Stimulated activated naive CD8-positive, alpha-beta T cell treated with anti-CD3 and anti-CD28 coated beads, Interleukin-15, Interleukin-2, amounts not matched to agents 100 ng/mL and 50 ng/mL, for 24 hours (primary cell): ENCODE data around the gene KAZN.
"Not testable (repeated sequence)": the region's sequence is repeated elsewhere in the genome, so short reads cannot be mapped to it uniquely, and the experiment has no call there.

Experiments used
- H3K27ac Mint-ChIP-seq: one replicate; pipeline ENCODE4 v1.8.0; 2021; ENCODE audit warnings: mild to moderate bottlenecking, mixed read lengths
- H3K27me3 Mint-ChIP-seq: one replicate; pipeline ENCODE4 v1.8.0; 2021; ENCODE audit warnings: mixed read lengths
- H3K36me3 Mint-ChIP-seq: one replicate; pipeline ENCODE4 v1.8.0; 2021; ENCODE audit warnings: low read depth, mixed read lengths
- H3K4me1 Mint-ChIP-seq: one replicate; pipeline ENCODE4 v1.8.0; 2021; ENCODE audit warnings: low read depth, mixed read lengths
- H3K4me3 Mint-ChIP-seq: one replicate; pipeline ENCODE4 v1.8.0; 2021; ENCODE audit warnings: mild to moderate bottlenecking, mixed read lengths
- H3K9me3 Mint-ChIP-seq: one replicate; pipeline ENCODE4 v1.8.0; 2021; ENCODE audit warnings: mixed read lengths

KAZN gene

GRCh38 chr1:15130607-15131006 is 532.1 kb downstream of the KAZN start:
- H3K27me3 Mint-ChIP-seq: peaks cover 28% of the 10 kb centered on the region
- H3K4me1 Mint-ChIP-seq: no peaks in the 10 kb centered on the region

GRCh38 chr1:15132965-15133364 is 534.5 kb downstream of the KAZN start:
- no peaks in the 10 kb centered on the region for H3K4me1 Mint-ChIP-seq
- H3K4me3 Mint-ChIP-seq: no peak overlapping the region
- H3K36me3 Mint-ChIP-seq: no peaks in the 10 kb centered on the region
- H3K9me3 Mint-ChIP-seq: no peaks in the 10 kb centered on the region
- no peak overlapping the region for H3K27ac Mint-ChIP-seq
- H3K27me3 Mint-ChIP-seq: peaks cover 47% of the 10 kb centered on the region

More at GRCh38 chr1:15130607-15131006, 532.1 kb downstream of the KAZN start:
- Mint-ChIP-seq H3K27ac (no peak overlapping the region), H3K36me3 (no peaks in the 10 kb centered on the region), H3K9me3 (no peaks in the 10 kb centered on the region), H3K4me3 (no peak overlapping the region)

DNA sequence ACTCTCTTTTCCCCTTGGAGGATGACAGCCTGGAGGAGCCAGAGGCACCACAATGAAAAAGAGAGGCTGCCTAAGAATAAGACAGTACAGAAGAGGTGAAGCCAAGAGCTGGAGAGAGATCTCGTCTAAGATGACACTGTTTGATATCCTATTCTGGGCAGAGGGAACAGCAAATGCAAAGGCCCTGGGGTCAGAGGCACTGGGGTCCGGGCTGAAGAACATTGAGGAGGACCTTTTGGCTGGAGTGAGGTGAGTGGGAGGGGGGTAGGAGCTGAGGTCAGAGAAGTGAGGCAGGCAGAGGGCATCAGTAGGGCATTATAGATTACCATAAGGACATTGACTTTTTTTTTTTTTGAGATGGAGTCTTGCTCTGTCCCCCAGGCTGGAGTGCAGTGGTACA is 535.8 kb downstream of the KAZN start:
- no peak overlapping the region for H3K27ac Mint-ChIP-seq
- H3K4me3 Mint-ChIP-seq: no peak overlapping the region
- no peaks in the 10 kb centered on the region for H3K9me3 Mint-ChIP-seq
- peaks cover 56% of the 10 kb centered on the region for H3K27me3 Mint-ChIP-seq
- H3K4me1 Mint-ChIP-seq: no peaks in the 10 kb centered on the region
- no peaks in the 10 kb centered on the region for H3K36me3 Mint-ChIP-seq

DNA sequence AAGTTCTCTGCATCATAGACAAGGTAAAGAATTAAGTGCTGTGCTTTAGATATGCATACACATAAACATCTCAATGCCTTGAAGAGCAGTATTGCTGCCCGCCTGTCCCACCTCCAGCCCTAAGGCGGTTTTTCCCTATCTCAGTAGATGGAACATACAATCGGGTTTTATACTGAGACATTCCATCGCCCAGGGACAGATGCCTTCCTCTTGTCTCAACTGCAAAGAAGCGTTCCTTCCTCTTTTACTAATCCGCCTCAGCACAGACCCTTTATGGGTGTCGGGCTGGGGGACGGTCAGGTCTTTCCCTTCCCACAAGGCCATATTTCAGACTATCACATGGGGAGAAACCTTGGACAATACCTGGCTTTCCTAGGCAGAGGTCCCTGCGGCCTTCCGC is 537.1 kb downstream of the KAZN start:
- H3K4me1 Mint-ChIP-seq, H3K4me3 Mint-ChIP-seq, H3K36me3 Mint-ChIP-seq, H3K27ac Mint-ChIP-seq, H3K9me3 Mint-ChIP-seq: not testable (repeated sequence)
- peaks cover 58% of the 10 kb centered on the region for H3K27me3 Mint-ChIP-seq

GRCh38 chr1:15137809-15138208 is 539.3 kb downstream of the KAZN start:
- Mint-ChIP-seq H3K27ac (no peak overlapping the region), H3K4me1 (no peaks in the 10 kb centered on the region), H3K36me3 (no peaks in the 10 kb centered on the region), H3K9me3 (no peaks in the 10 kb centered on the region), H3K27me3 (peaks cover 65% of the 10 kb centered on the region), H3K4me3 (no peak overlapping the region)

GRCh38 chr1:15139654-15140350 is 541.3 kb downstream of the KAZN start:
- Mint-ChIP-seq H3K27ac (no peak overlapping the region), H3K4me3 (no peak overlapping the region), H3K4me1 (no peaks in the 10 kb centered on the region), H3K9me3 (no peaks in the 10 kb centered on the region), H3K36me3 (no peaks in the 10 kb centered on the region), H3K27me3 (peaks cover 59% of the 10 kb centered on the region)

GRCh38 chr1:15141935-15142539 is 543.6 kb downstream of the KAZN start:
- no peaks in the 10 kb centered on the region for H3K9me3 Mint-ChIP-seq
- H3K4me1 Mint-ChIP-seq: no peaks in the 10 kb centered on the region
- H3K27ac Mint-ChIP-seq: no peak overlapping the region
- H3K27me3 Mint-ChIP-seq: peaks cover 46% of the 10 kb centered on the region
- no peaks in the 10 kb centered on the region for H3K36me3 Mint-ChIP-seq
- H3K4me3 Mint-ChIP-seq: no peak overlapping the region

GRCh38 chr1:15145327-15145726 is 546.8 kb downstream of the KAZN start:
- Mint-ChIP-seq H3K27ac (no peak overlapping the region), H3K4me3 (no peak overlapping the region), H3K4me1 (no peaks in the 10 kb centered on the region), H3K36me3 (no peaks in the 10 kb centered on the region), H3K9me3 (no peaks in the 10 kb centered on the region), H3K27me3 (peaks cover 44% of the 10 kb centered on the region)

- H3K27me3 Mint-ChIP-seq: peaks cover 46% of the 10 kb centered on the region
- no peak overlapping the region for H3K27ac Mint-ChIP-seq
- no peaks in the 10 kb centered on the region for H3K9me3 Mint-ChIP-seq
- H3K4me3 Mint-ChIP-seq: no peak overlapping the region
- H3K4me1 Mint-ChIP-seq: no peaks in the 10 kb centered on the region
- H3K36me3 Mint-ChIP-seq: no peaks in the 10 kb centered on the region
Measured at GRCh38 chr1:15146142-15146680, 547.7 kb downstream of the KAZN start.

- Mint-ChIP-seq H3K4me3 (no peak overlapping the region), H3K9me3 (no peaks in the 10 kb centered on the region), H3K27me3 (peaks cover 50% of the 10 kb centered on the region), H3K36me3 (no peaks in the 10 kb centered on the region), H3K4me1 (peaks cover under 1% of the 10 kb centered on the region), H3K27ac (no peak overlapping the region)
Measured at GRCh38 chr1:15146971-15147376, 548.5 kb downstream of the KAZN start.

GRCh38 chr1:15148004-15148403 is 549.5 kb downstream of the KAZN start:
- no peaks in the 10 kb centered on the region for H3K36me3 Mint-ChIP-seq
- H3K4me1 Mint-ChIP-seq: peaks cover 7% of the 10 kb centered on the region
- no peak overlapping the region for H3K27ac Mint-ChIP-seq
- peaks cover 53% of the 10 kb centered on the region for H3K27me3 Mint-ChIP-seq
- H3K9me3 Mint-ChIP-seq: no peaks in the 10 kb centered on the region
- H3K4me3 Mint-ChIP-seq: no peak overlapping the region

DNA sequence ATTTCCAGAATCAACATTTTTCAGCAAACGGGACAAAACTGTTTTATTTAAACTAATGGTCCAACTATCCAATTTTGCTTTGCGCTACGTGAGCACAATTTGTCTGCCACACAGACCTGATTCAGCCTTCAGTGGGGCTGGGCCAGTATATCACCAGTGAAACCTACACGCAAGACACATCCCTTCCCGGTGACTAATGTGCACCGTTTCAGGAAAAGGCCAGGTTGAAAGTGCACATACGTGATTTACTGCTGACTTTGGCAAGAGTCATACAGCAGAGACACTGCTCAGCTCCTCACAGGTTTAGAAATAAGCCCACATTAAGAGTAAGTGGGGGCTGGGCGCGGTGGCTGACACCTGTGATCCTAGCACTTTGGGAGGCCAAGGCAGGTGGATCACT is 550.0 kb downstream of the KAZN start:
- H3K9me3 Mint-ChIP-seq: no peaks in the 10 kb centered on the region
- peaks cover 49% of the 10 kb centered on the region for H3K27me3 Mint-ChIP-seq
- H3K36me3 Mint-ChIP-seq: no peaks in the 10 kb centered on the region
- peaks cover 7% of the 10 kb centered on the region for H3K4me1 Mint-ChIP-seq
- H3K4me3 Mint-ChIP-seq: no peak overlapping the region
- H3K27ac Mint-ChIP-seq: no peak overlapping the region

DNA sequence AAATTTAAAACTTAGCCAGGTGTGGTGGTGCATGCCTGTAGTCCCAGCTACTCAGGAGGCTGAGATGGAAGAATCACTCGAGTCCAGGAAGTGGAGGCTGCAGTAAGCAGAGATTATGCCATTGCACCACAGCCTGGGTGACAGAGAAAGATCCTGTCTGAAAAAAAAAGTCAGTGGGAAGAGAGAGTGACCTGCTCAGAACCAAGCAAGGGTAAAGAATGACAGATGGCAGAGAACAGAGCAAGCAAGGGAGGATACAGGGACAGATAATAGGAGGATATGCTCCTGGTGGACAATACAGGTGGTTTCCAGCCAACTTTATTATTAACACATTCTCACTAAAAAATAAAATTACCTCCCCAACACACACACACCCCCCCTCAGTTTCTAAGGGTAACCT is 550.5 kb downstream of the KAZN start:
- H3K4me3 Mint-ChIP-seq: no peak overlapping the region
- H3K36me3 Mint-ChIP-seq: no peaks in the 10 kb centered on the region
- peaks cover 49% of the 10 kb centered on the region for H3K27me3 Mint-ChIP-seq
- H3K4me1 Mint-ChIP-seq: peaks cover 7% of the 10 kb centered on the region
- no peak overlapping the region for H3K27ac Mint-ChIP-seq
- H3K9me3 Mint-ChIP-seq: no peaks in the 10 kb centered on the region

DNA sequence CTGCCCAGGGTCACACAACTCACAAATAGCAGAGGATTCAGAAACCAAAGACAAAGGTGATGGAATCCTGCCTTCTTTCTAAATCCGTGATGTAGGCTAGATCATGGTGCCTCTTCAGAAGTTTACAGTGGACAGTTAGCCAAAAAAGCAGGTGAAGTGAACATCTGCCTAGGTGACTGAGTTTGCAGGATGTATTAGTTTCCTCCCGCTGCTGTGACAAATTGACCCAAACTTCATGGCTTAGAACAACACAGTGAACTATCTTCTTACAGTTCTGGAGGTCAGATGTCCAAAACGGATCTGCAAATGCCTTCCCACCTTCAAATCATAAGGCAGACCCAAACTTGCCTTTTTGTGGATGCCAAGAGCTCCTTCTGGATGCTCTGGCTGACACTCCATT is 551.9 kb downstream of the KAZN start:
- no peaks in the 10 kb centered on the region for H3K9me3 Mint-ChIP-seq
- peaks cover 13% of the 10 kb centered on the region for H3K4me1 Mint-ChIP-seq
- peaks cover 56% of the 10 kb centered on the region for H3K27me3 Mint-ChIP-seq
- H3K36me3 Mint-ChIP-seq: no peaks in the 10 kb centered on the region
- H3K4me3 Mint-ChIP-seq: no peak overlapping the region
- no peak overlapping the region for H3K27ac Mint-ChIP-seq

GRCh38 chr1:15151377-15151806 is 552.9 kb downstream of the KAZN start:
- H3K9me3 Mint-ChIP-seq: no peaks in the 10 kb centered on the region
- H3K4me3 Mint-ChIP-seq: no peak overlapping the region
- H3K4me1 Mint-ChIP-seq: peaks cover 23% of the 10 kb centered on the region
- H3K27me3 Mint-ChIP-seq: peaks cover 56% of the 10 kb centered on the region
- H3K27ac Mint-ChIP-seq: no peak overlapping the region
- no peaks in the 10 kb centered on the region for H3K36me3 Mint-ChIP-seq

DNA sequence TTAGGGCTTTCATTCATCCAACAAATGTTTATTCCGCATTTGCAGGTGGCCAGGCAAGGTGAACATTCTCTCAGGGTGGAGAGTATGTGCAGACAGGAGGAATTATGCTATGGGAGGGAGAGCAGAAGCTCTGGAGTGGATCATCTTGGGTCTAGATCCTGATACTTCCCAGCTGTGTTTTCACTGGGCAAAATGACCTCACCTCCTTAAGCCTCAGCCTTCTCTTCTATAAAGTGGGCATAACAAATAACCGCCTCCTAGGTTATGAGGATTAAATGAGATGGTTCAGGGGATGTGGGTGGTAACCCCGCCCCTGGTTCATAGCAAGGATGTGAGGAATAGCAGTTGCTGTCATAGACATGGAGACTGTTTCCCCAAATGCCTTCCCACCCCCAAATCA is 553.4 kb downstream of the KAZN start:
- no peak overlapping the region for H3K4me3 Mint-ChIP-seq
- peaks cover 53% of the 10 kb centered on the region for H3K27me3 Mint-ChIP-seq
- H3K4me1 Mint-ChIP-seq: peaks cover 28% of the 10 kb centered on the region
- no peaks in the 10 kb centered on the region for H3K9me3 Mint-ChIP-seq
- H3K36me3 Mint-ChIP-seq: no peaks in the 10 kb centered on the region
- H3K27ac Mint-ChIP-seq: no peak overlapping the region
